ENCODE results near the gene MAP3K15.
A peak's percentile ranks its signal among the peaks of the same experiment; 100 is the strongest.

Gene MAP3K15

DNA sequence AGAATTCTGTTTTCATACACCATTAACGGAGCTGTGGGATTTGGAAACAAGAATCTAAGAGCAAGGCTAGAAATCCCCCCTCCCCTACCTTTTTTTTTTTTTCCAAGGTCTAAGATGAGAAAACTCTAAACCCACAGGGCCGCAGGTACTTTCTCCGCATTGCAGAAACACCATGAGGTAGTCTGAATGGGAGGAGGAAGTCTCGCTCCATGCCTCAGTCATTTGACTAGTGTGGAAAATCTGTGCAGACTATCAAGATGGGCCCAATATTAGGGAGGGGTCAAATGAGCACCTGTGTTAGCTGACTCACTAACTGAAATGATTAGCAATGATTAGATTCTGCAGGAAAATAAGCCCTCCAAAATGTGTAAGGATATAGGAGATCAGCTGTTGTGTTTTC, 40.9 kb upstream of the MAP3K15 start:
- DNase-seq (ENCODE audit: extremely low read depth, low read depth): no peak
- TF ChIP-seq, protein P1, sequence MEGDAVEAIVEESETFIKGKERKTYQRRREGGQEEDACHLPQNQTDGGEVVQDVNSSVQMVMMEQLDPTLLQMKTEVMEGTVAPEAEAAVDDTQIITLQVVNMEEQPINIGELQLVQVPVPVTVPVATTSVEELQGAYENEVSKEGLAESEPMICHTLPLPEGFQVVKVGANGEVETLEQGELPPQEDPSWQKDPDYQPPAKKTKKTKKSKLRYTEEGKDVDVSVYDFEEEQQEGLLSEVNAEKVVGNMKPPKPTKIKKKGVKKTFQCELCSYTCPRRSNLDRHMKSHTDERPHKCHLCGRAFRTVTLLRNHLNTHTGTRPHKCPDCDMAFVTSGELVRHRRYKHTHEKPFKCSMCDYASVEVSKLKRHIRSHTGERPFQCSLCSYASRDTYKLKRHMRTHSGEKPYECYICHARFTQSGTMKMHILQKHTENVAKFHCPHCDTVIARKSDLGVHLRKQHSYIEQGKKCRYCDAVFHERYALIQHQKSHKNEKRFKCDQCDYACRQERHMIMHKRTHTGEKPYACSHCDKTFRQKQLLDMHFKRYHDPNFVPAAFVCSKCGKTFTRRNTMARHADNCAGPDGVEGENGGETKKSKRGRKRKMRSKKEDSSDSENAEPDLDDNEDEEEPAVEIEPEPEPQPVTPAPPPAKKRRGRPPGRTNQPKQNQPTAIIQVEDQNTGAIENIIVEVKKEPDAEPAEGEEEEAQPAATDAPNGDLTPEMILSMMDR (IDR thresholded peaks at IDR 0.05; ENCODE audit: low read depth, low read length): no peak

DNA sequence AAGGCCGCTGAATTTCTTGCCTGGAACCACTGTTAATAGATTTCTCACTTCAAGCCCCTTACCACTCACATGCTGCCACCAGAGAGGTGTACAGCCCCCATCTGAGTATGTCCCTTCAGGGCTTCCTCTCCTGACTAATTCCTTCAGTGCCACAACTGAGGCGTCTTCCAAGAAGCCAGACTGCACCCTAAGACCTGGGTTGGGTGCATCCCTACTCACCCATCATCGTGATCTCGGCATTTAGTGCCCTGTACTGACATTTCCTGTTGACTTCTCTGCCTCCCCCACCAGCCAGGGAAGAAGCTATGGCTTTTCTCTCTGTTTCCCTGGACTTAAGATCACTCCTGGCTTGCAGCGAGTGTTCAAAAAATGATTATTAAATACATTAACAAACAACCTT, 40.4 kb upstream of the MAP3K15 start:
- no peak for DNase-seq (ENCODE audit: extremely low read depth, low read depth)
- TF ChIP-seq, protein P1 (IDR thresholded peaks at IDR 0.05; ENCODE audit: low read depth, low read length): no peak

DNA sequence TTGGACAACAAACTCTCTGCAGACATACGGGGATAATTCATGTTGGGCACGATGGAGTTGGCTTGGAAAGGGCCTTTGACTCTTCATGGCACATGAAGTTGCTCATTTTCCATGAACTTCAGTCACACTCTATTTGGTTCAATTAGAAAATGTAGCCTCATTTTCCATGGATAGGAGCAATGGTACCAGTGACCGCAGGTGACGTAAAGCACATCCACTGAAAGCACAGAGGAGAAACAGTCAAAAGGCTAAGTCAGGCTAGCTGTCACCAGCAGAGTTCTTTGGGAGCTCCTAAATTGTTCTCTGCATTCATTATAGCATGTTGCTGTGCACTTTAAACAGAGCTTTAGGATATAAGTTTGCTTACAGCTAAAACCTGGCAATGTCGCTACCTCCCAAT, 39.9 kb upstream of the MAP3K15 start:
- TF ChIP-seq, protein P1 (IDR thresholded peaks at IDR 0.05; ENCODE audit: low read depth, low read length): no peak
- no peak for DNase-seq (ENCODE audit: extremely low read depth, low read depth)

DNA sequence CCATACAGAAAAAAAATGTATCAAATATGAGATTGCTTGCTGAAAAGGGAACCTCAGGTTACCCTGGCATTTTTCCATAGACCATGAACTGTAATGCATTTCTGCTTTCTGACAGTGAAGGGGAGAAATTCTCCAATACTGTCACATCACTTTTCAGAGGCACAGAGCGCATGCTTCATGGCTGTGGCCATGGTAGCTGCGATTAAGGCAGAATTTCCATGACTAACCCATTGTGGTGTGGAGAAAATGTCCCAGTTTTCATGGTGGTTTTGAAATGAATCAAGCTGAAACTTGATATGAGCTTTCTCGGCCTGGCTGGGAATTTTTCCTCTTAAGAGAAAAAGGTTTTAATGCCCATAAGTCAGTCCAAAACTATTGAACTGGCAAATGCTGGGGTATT, 39.5 kb upstream of the MAP3K15 start:
- TF ChIP-seq, protein P1 (IDR thresholded peaks at IDR 0.05; ENCODE audit: low read depth, low read length): no peak
- DNase-seq (ENCODE audit: extremely low read depth, low read depth): peak; percentile 60

DNA sequence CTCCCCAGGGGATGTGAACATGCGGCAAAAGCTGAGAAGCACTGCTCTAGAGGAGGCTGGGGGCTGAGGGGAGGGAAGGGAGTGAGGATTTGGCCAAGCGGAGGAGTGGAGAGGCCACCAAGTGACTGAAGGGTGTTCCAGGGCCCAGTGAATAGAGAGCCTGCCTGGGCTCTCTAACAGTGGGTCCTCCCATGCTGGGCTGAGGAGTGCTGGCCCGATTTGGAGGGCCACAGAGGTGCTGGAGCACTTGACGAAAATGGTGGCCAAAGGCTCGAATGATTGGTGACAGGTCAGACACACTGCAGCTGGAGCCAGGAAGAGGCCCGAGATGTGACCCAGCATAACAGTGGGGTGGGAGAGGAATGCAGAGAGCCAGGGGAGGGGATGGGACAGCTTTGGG, 37.5 kb upstream of the MAP3K15 start:
- no peak for DNase-seq (ENCODE audit: extremely low read depth, low read depth)

DNA sequence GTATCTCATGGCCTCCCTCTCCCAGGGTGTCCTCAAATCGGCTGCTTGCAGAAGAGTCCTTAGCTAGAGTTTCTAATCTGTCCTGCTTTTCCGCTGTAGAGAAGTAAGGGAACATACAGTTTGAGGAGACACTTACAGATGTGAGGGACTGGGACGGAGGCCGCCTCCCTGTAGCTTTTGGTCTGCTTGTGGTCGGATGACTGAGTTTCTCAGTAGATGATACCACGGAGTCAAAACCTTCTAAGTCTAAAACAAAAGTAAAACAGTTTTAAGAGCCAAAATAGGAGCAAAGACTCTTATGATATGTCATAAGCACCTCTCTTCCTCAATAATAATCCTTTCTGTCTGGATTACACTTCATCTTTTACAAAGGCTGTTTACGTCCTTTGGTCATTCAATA, 34.5 kb upstream of the MAP3K15 start:
- DNase-seq (ENCODE audit: extremely low read depth, low read depth): no peak
- TF ChIP-seq, protein P1 (IDR thresholded peaks at IDR 0.05; ENCODE audit: low read depth, low read length): no peak

More for the DNA sequence above, 37.5 kb upstream of the MAP3K15 start:
- TF ChIP-seq, protein P1 (IDR thresholded peaks at IDR 0.05; ENCODE audit: low read depth, low read length): no peak

DNA sequence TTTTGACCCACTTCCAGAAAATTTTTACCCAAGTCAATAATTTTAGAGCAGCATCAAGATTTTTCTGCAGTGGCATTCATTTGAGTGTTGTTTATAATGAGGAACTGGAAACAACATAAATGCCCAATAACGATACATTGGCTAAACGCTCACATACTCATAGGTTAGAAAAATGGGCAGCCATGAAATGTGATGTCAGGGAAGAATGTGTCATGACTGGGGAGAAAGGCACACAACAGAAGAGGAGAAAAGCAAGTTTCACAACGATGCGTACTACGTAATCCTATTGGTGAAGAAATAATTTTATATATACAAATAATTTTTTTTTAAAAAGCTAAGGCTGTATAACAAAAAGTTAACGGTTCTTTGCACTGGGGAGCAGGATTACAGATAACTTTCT, 33.6 kb upstream of the MAP3K15 start:
- TF ChIP-seq, protein P1 (IDR thresholded peaks at IDR 0.05; ENCODE audit: low read depth, low read length): no peak
- DNase-seq (ENCODE audit: extremely low read depth, low read depth): no peak

Measured in AG09319 (cell line).